ENCODE results near the gene KCTD11.

DNA sequence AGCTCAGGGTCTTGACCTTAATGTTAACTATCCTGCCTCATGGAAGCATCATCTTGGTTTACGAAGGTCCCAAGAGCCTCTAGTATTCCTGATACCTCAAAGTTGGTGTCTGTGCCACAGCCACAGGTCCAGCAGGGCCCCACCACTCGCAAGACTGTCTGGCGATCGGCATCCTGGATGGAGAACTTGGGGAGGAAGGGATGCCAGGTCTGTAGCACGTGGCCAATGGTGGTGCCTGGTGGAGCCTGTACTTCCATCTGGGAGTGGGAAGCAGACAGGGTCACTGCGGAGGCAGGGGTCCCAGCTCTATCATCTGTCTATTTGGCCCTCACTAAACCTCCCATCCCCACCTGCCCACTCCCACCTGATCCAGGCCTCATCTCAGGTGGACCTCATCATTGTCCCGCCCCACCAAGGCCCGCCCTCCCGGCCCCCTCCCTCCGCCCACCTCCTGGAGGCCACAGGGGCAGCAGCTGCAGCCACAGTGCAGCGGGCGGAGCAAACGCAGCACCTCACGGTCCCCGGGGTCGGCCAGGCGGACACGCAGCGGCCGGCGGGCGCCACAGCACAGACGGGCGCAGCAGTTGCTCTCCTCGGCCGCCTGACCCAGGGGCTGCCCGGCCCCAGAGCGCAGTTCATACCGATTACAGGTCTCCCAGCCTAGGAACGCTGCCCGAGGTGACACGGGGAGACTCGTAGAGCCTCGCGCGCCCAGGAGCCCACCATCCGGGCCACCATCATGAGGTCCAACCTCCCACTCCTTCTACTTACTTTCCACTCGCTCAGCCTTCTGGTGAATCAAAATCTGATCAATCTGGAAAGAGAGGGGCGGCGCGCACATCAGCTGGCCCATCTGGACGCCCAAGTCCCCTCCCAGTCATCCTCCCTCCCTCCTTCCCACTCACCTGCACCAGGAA is 41.0 kb downstream of the KCTD11 start:
- TF ChIP-seq CTCF (IDR thresholded peaks at IDR 0.05 in 2 of 3, conservative IDR thresholded peaks at IDR 0.05 in 1 of 3; ENCODE audit: control insufficient read depth in 2 of 3, extremely low read depth in 1 of 3, insufficient read depth in 1 of 3, low read depth in 3 of 3, low read length in 3 of 3), result no peak
- no peak for TF ChIP-seq USF1 (IDR thresholded peaks at IDR 0.05; ENCODE audit: borderline replicate concordance, extremely low read length, insufficient read depth, low read depth, low read length)
- no peak for TF ChIP-seq CBFB (IDR thresholded peaks at IDR 0.05; ENCODE audit: low read depth)
- no peak for TF ChIP-seq SRF (IDR thresholded peaks at IDR 0.05; ENCODE audit: low read depth in 2 of 2, low read length in 2 of 2)
- TF ChIP-seq EZH2 (IDR thresholded peaks at IDR 0.05; ENCODE audit: borderline replicate concordance, control insufficient read depth, low read depth, low read length), result no peak
- no peak for TF ChIP-seq POLR2AphosphoS5 (IDR thresholded peaks at IDR 0.05; ENCODE audit: low read length)

Measured in GM12878 (cell line).